Trophoblast cell (in vitro differentiated cells and primary cell): Measurements from ENCODE around the gene CACNB2.

Experiments used
- DNase-seq, 2 donors: peaks; one replicate each; pipeline ENCODE4 v3.0.0-alpha.2; 2016
- H2AFZ ChIP-seq: 2 replicates; pipeline ENCODE4 v1.6.1; 2013; ENCODE audit warnings: low read length, moderate library complexity, mild to moderate bottlenecking; ENCODE audit not compliant: insufficient read depth, poor library complexity
- H2AK5ac ChIP-seq: 2 replicates; pipeline ENCODE4 v1.6.1; 2013; ENCODE audit warnings: mild to moderate bottlenecking, low read length
- H2BK120ac ChIP-seq: 2 replicates; pipeline ENCODE4 v1.6.1; 2013; ENCODE audit warnings: low read length, mild to moderate bottlenecking, moderate library complexity; ENCODE audit not compliant: insufficient read depth, poor library complexity
- H2BK12ac ChIP-seq: 2 replicates; pipeline ENCODE4 v1.6.1; 2013; ENCODE audit warnings: mild to moderate bottlenecking, low read length, moderate library complexity
- H2BK5ac ChIP-seq: 2 replicates; pipeline ENCODE4 v1.6.1; 2013; ENCODE audit warnings: low read length, low read depth, moderate library complexity, mild to moderate bottlenecking; ENCODE audit not compliant: poor library complexity
- H3K14ac ChIP-seq: 2 replicates; pipeline ENCODE4 v1.6.1; 2013; ENCODE audit warnings: mild to moderate bottlenecking, low read length
- H3K18ac ChIP-seq: 2 replicates; pipeline ENCODE4 v1.6.1; 2013; ENCODE audit warnings: mild to moderate bottlenecking, low read length
- H3K23ac ChIP-seq: 2 replicates; pipeline ENCODE4 v1.6.1; 2013; ENCODE audit warnings: low read length
- H3K27ac ChIP-seq: 2 replicates; pipeline ENCODE4 v1.5.1; 2013; ENCODE audit warnings: low read depth, mild to moderate bottlenecking, inconsistent platforms, low read length, moderate library complexity
- H3K27me3 ChIP-seq: 2 replicates; pipeline ENCODE4 v1.6.1; 2013; ENCODE audit warnings: inconsistent platforms, mild to moderate bottlenecking, low read length, moderate library complexity; ENCODE audit not compliant: insufficient read depth
- H3K36me3 ChIP-seq, 2 experiments: 1 replicate in 1 of 2; 2 replicates in 1 of 2; pipeline ENCODE4 v1.6.1; 2013; ENCODE audit warnings: low read length in 2 of 2, mild to moderate bottlenecking in 2 of 2, moderate library complexity in 1 of 2; ENCODE audit not compliant: insufficient read depth in 2 of 2, control insufficient read depth in 1 of 2
- H3K4ac ChIP-seq: 2 replicates; pipeline ENCODE4 v1.6.1; 2013; ENCODE audit warnings: low read depth, mild to moderate bottlenecking, low read length, moderate library complexity
- H3K4me1 ChIP-seq, 2 experiments: 1 replicate in 1 of 2; 2 replicates in 1 of 2; pipeline ENCODE4 v1.6.1; 2013; ENCODE audit warnings: low read length in 2 of 2, mild to moderate bottlenecking in 2 of 2, moderate library complexity in 1 of 2; ENCODE audit not compliant: insufficient read depth in 2 of 2, control insufficient read depth in 1 of 2
- H3K4me2 ChIP-seq: 2 replicates; pipeline ENCODE4 v1.6.1; 2013; ENCODE audit warnings: inconsistent platforms, mild to moderate bottlenecking, low read length, moderate library complexity
- H3K4me3 ChIP-seq: 2 replicates; pipeline ENCODE4 v1.5.1; 2013; ENCODE audit warnings: mild to moderate bottlenecking, low read depth, low read length, inconsistent platforms
- H3K79me1 ChIP-seq: one replicate; pipeline ENCODE4 v1.6.1; 2013; ENCODE audit warnings: low read length
- H3K79me2 ChIP-seq: 2 replicates; pipeline ENCODE4 v1.6.1; 2013; ENCODE audit warnings: low read length, mild to moderate bottlenecking; ENCODE audit not compliant: control insufficient read depth, insufficient read depth, poor library complexity
- H3K9ac ChIP-seq: 2 replicates; pipeline ENCODE4 v1.6.1; 2013; ENCODE audit warnings: mild to moderate bottlenecking, low read length
- H3K9me3 ChIP-seq: 2 replicates; pipeline ENCODE4 v1.6.1; 2013; ENCODE audit warnings: low read depth, mild to moderate bottlenecking, control low read depth, inconsistent platforms, low read length; ENCODE audit not compliant: insufficient read depth
- H4K12ac ChIP-seq: 2 replicates; pipeline ENCODE4 v1.6.1; 2013; ENCODE audit warnings: low read depth, mild to moderate bottlenecking, low read length, moderate library complexity
- H4K8ac ChIP-seq: 2 replicates; pipeline ENCODE4 v1.6.1; 2013; ENCODE audit warnings: low read depth, mild to moderate bottlenecking, low read length, moderate library complexity
- H4K91ac ChIP-seq: one replicate; pipeline ENCODE4 v1.6.1; 2013; ENCODE audit warnings: low read depth, mild to moderate bottlenecking, low read length, moderate library complexity
- WGBS: extraction: QIAGEN DNeasy Blood & Tissue Kit; methylation state at CpG from one replicate; pipeline ENCODE4 v1.1.7; 2013; ENCODE audit warnings: missing lambda C conversion rate; ENCODE audit not compliant: insufficient read length, insufficient coverage; ENCODE audit errors: extremely low coverage; 5-methylcytosine and 5-hydroxymethylcytosine counted together

Gene CACNB2

GRCh38 chr10:18527687-18528086 lies 387.5 kb downstream of the CACNB2 start:
- WGBS, result no CpG with 5 or more reads among the region's 2 CpGs
- Histone ChIP-seq H2BK120ac (no peak overlapping the region), H3K79me1 (no peaks in the 10 kb centered on the region), H3K23ac (no peak overlapping the region), H3K14ac (no peak overlapping the region), H3K4me3 (no peak overlapping the region), H4K91ac (no peak overlapping the region), H3K9ac (no peak overlapping the region), H3K18ac (no peak overlapping the region), H4K12ac (no peak overlapping the region), H3K27ac (no peak overlapping the region), H3K9me3 (no peaks in the 10 kb centered on the region), H3K79me2 (no peaks in the 10 kb centered on the region), H2BK12ac (no peak overlapping the region), H3K36me3 (peaks cover 0 to 2% of the 10 kb centered on the region in 2 experiments), H2AK5ac (no peak overlapping the region), H3K27me3 (no peaks in the 10 kb centered on the region), H3K4me1 (no peaks in the 10 kb centered on the region), H2BK5ac (no peak overlapping the region), H4K8ac (no peak overlapping the region), H3K4me2 (no peak overlapping the region), H3K4ac (no peak overlapping the region), H2AFZ (no peak overlapping the region)
- DNase-seq, result no peak

- no peak overlapping the region for H2AFZ ChIP-seq
- H2BK12ac ChIP-seq, result no peak overlapping the region
- no peak overlapping the region for H4K12ac ChIP-seq
- H3K14ac ChIP-seq, result no peak overlapping the region
- H3K23ac ChIP-seq, result no peak overlapping the region
- H3K4ac ChIP-seq, result no peak overlapping the region
- no peak overlapping the region for H4K91ac ChIP-seq
- H3K9ac ChIP-seq, result no peak overlapping the region
- H3K4me2 ChIP-seq, result no peak overlapping the region
- H3K18ac ChIP-seq, result no peak overlapping the region
- WGBS, result no CpG with 5 or more reads among the region's 3 CpGs
- no peak for DNase-seq
- no peak overlapping the region for H2AK5ac ChIP-seq
- no peaks in the 10 kb centered on the region for H3K79me2 ChIP-seq
- H4K8ac ChIP-seq, result no peak overlapping the region
- peaks cover 0 to 2% of the 10 kb centered on the region in 2 experiments for H3K36me3 ChIP-seq
- H3K27ac ChIP-seq, result no peak overlapping the region
- no peak overlapping the region for H2BK120ac ChIP-seq
- no peak overlapping the region for H3K4me3 ChIP-seq
- no peaks in the 10 kb centered on the region for H3K27me3 ChIP-seq
- H3K4me1 ChIP-seq, result no peaks in the 10 kb centered on the region
- H2BK5ac ChIP-seq, result no peak overlapping the region
- no peaks in the 10 kb centered on the region for H3K79me1 ChIP-seq
- H3K9me3 ChIP-seq, result no peaks in the 10 kb centered on the region
These were observed 388.1 kb downstream of the CACNB2 start for GRCh38 chr10:18528292-18528691.

GRCh38 chr10:18532881-18533535 lies 392.8 kb downstream of the CACNB2 start:
- no peaks in the 10 kb centered on the region for H3K4me1 ChIP-seq
- H3K9me3 ChIP-seq, result no peaks in the 10 kb centered on the region
- H3K18ac ChIP-seq, result no peak overlapping the region
- no peaks in the 10 kb centered on the region for H3K27me3 ChIP-seq
- no peak overlapping the region for H3K14ac ChIP-seq
- H4K12ac ChIP-seq, result no peak overlapping the region
- H3K79me1 ChIP-seq, result no peaks in the 10 kb centered on the region
- H2AK5ac ChIP-seq, result no peak overlapping the region
- H3K79me2 ChIP-seq, result no peaks in the 10 kb centered on the region
- H3K23ac ChIP-seq, result no peak overlapping the region
- H3K4me2 ChIP-seq, result no peak overlapping the region
- no peak overlapping the region for H2AFZ ChIP-seq
- peaks cover 2 to 5% of the 10 kb centered on the region in 2 experiments for H3K36me3 ChIP-seq
- H2BK12ac ChIP-seq, result no peak overlapping the region
- no peak overlapping the region for H4K91ac ChIP-seq
- no CpG with 5 or more reads among the region's 7 CpGs for WGBS
- DNase-seq, result no peak
- H2BK120ac ChIP-seq, result no peak overlapping the region
- no peak overlapping the region for H4K8ac ChIP-seq
- no peak overlapping the region for H3K4ac ChIP-seq
- H3K27ac ChIP-seq, result no peak overlapping the region
- no peak overlapping the region for H3K9ac ChIP-seq
- H3K4me3 ChIP-seq, result no peak overlapping the region
- H2BK5ac ChIP-seq, result no peak overlapping the region

GRCh38 chr10:18533896-18534295 lies 393.7 kb downstream of the CACNB2 start:
- Histone ChIP-seq H2AFZ (no peak overlapping the region), H2BK120ac (no peak overlapping the region), H3K14ac (no peak overlapping the region), H2AK5ac (no peak overlapping the region), H3K79me1 (no peaks in the 10 kb centered on the region), H3K4me2 (no peak overlapping the region), H3K36me3 (peaks cover 3 to 7% of the 10 kb centered on the region in 2 experiments), H3K9me3 (no peaks in the 10 kb centered on the region), H3K18ac (no peak overlapping the region), H2BK12ac (no peak overlapping the region), H3K4me1 (no peaks in the 10 kb centered on the region), H4K8ac (no peak overlapping the region), H3K23ac (no peak overlapping the region), H3K27me3 (no peaks in the 10 kb centered on the region), H3K9ac (no peak overlapping the region), H3K27ac (no peak overlapping the region), H3K79me2 (no peaks in the 10 kb centered on the region), H2BK5ac (no peak overlapping the region), H4K91ac (no peak overlapping the region), H4K12ac (no peak overlapping the region), H3K4me3 (no peak overlapping the region), H3K4ac (no peak overlapping the region)
- no peak for DNase-seq
- no CpG with 5 or more reads among the region's 5 CpGs for WGBS
